GM18870 (cell line): ENCODE results near the gene SIGLEC5.

Experiments used
- ATAC-seq: cut with Tn5 transposase; IDR thresholded peaks from one replicate; pipeline ENCODE4 v1.9.1; 2021; ENCODE audit warnings: moderate library complexity; ENCODE audit not compliant: unreplicated experiment

The SIGLEC5 gene

GRCh38 chr19:51590441-51590840 lies 39.8 kb downstream of the SIGLEC5 start:
- ATAC-seq, result no peak

- ATAC-seq, result no peak
Observed at GRCh38 chr19:51589511-51589910, 40.7 kb downstream of the SIGLEC5 start.

GRCh38 chr19:51587264-51588191 lies 42.7 kb downstream of the SIGLEC5 start:
- no peak for ATAC-seq

GRCh38 chr19:51586799-51587198 lies 43.4 kb downstream of the SIGLEC5 start:
- no peak for ATAC-seq

GRCh38 chr19:51586103-51586728 lies 44.0 kb downstream of the SIGLEC5 start:
- no peak for ATAC-seq

- peak; percentile 61 for ATAC-seq
Observed at GRCh38 chr19:51576850-51577249, 53.4 kb downstream of the SIGLEC5 start.

- no peak for ATAC-seq
Observed at GRCh38 chr19:51573331-51573730, 56.9 kb downstream of the SIGLEC5 start.

- ATAC-seq, result no peak
Observed at GRCh38 chr19:51572908-51573307, 57.3 kb downstream of the SIGLEC5 start.

- ATAC-seq, result no peak
Observed at GRCh38 chr19:51572410-51572809, 57.8 kb downstream of the SIGLEC5 start.

GRCh38 chr19:51571599-51571998 lies 58.6 kb downstream of the SIGLEC5 start:
- no peak for ATAC-seq

- peak; percentile 88 for ATAC-seq
Observed at GRCh38 chr19:51570962-51571575, 59.1 kb downstream of the SIGLEC5 start, which contains the start of gene ZNF175. TSS of gene ZNF175 (plus strand) at chr19:51571283. CDS start at chr19:51573330, 2,047 bp downstream.

- ATAC-seq, result no peak
Observed at GRCh38 chr19:51568456-51568855, 61.7 kb downstream of the SIGLEC5 start.

- no peak for ATAC-seq
Observed at GRCh38 chr19:51567583-51567982, 62.6 kb downstream of the SIGLEC5 start.

GRCh38 chr19:51566489-51567100 lies 63.6 kb downstream of the SIGLEC5 start:
- no peak for ATAC-seq

GRCh38 chr19:51565583-51565982 lies 64.6 kb downstream of the SIGLEC5 start:
- ATAC-seq, result no peak

- ATAC-seq, result no peak
Observed at GRCh38 chr19:51564791-51565190, 65.4 kb downstream of the SIGLEC5 start.
